SK-N-SH (cell line): ENCODE data around the gene SYCE1L. TPM values are rescaled to one million over a fixed set of nuclear protein-coding genes. Genes with fewer than 3 reads are reported as not detected.
"Not testable (repeated sequence)": the region's sequence is repeated elsewhere in the genome, so short reads cannot be mapped to it uniquely, and the experiment has no call there.

Experiments
- CTCF ChIA-PET: fragments of 300-600, 350-600 bp; formaldehyde crosslinking; extraction: SDS; loops from one replicate; lab custom pipeline; 2021; lab: Yijun Ruan, JAX
- POLR2A ChIA-PET: fragments of 350-600 bp; sonication (Branson Sonifier 250); formaldehyde crosslinking; extraction: SDS; loops from one replicate; lab custom pipeline; 2020; ENCODE audit warnings: antibody characterized with exemption, inconsistent platforms; lab: Yijun Ruan, JAX
- DNase-seq: peaks from one replicate; pipeline ENCODE4 v3.0.0; 2012
- H2AFZ ChIP-seq: fragments of 200-600 bp; sonication (generic); 2 replicates; pipeline ENCODE4 v1.8.1; 2016; ENCODE audit warnings: antibody characterized with exemption, mild to moderate bottlenecking, low read depth
- H3F3A ChIP-seq: fragments of 200-600 bp; sonication (generic); replicated peaks from 2 replicates; pipeline ENCODE3; 2016; ENCODE audit warnings: antibody characterized with exemption, mild to moderate bottlenecking; ENCODE audit not compliant: insufficient read depth
- H3K27ac ChIP-seq, 2 experiments: fragments of 200-500 bp in 1 of 2; fragments of 200-600 bp in 1 of 2; sonication (Bioruptor generic) in 1 of 2; sonication (generic), shearing (Covaris generic) in 1 of 2; 2 replicates each; pipeline versions ENCODE4 v1.5.1 to v1.6.1; 2014 to 2016; ENCODE audit warnings: low read depth in 2 of 2, inconsistent platforms in 1 of 2, low read length in 1 of 2, mild to moderate bottlenecking in 1 of 2, mixed read lengths in 1 of 2
- H3K27me3 ChIP-seq: fragments of 200-600 bp; sonication (generic), shearing (Covaris generic); 2 replicates; pipeline ENCODE4 v1.6.1; 2016; ENCODE audit warnings: mixed run types; ENCODE audit not compliant: insufficient read depth
- H3K36me3 ChIP-seq, 2 experiments: fragments of 200-500 bp in 1 of 2; fragments of 200-600 bp in 1 of 2; sonication (Bioruptor generic) in 1 of 2; sonication (generic) in 1 of 2; replicated peaks in 1 of 2; 2 replicates each; pipeline versions ENCODE3 to v1.5.1; 2014 to 2016; ENCODE audit warnings: low read length in 1 of 2, mild to moderate bottlenecking in 1 of 2; ENCODE audit not compliant: insufficient read depth in 2 of 2, control insufficient read depth in 1 of 2
- H3K4me1 ChIP-seq, 2 experiments: fragments of 200-500 bp in 1 of 2; fragments of 200-600 bp in 1 of 2; sonication (Bioruptor generic) in 1 of 2; sonication (generic), shearing (Covaris generic) in 1 of 2; 2 replicates each; pipeline versions ENCODE4 v1.5.1 to v1.6.1; 2014 to 2016; ENCODE audit warnings: low read depth in 1 of 2, low read length in 1 of 2, mixed run types in 1 of 2; ENCODE audit not compliant: insufficient read depth in 2 of 2, control insufficient read depth in 1 of 2
- H3K4me2 ChIP-seq: fragments of 200-600 bp; sonication (generic), shearing (Covaris generic); 2 replicates; pipeline ENCODE4 v1.6.1; 2017; ENCODE audit warnings: mixed run types
- H3K4me3 ChIP-seq, 2 experiments: fragments of 200-500 bp in 1 of 2; fragments of 200-600 bp in 1 of 2; sonication (Bioruptor generic) in 1 of 2; sonication (generic), shearing (Covaris generic) in 1 of 2; 2 replicates each; pipeline versions ENCODE4 v1.5.1 to v1.8.1; 2014 to 2016; ENCODE audit warnings: low read depth in 2 of 2, inconsistent platforms in 1 of 2, low read length in 1 of 2, mild to moderate bottlenecking in 1 of 2, mixed read lengths in 1 of 2, moderate library complexity in 1 of 2
- H3K79me2 ChIP-seq: fragments of 200-600 bp; sonication (generic); 2 replicates; pipeline ENCODE4 v1.8.1; 2017; ENCODE audit warnings: mild to moderate bottlenecking; ENCODE audit not compliant: insufficient read depth
- H3K9ac ChIP-seq: fragments of 200-600 bp; sonication (generic); 2 replicates; pipeline ENCODE4 v1.6.1; 2017; ENCODE audit warnings: mixed run types
- H3K9me2 ChIP-seq: fragments of 200-600 bp; sonication (generic); 2 replicates; pipeline ENCODE4 v1.6.1; 2017; ENCODE audit warnings: mixed run types
- H3K9me3 ChIP-seq: fragments of 200-600 bp; sonication (generic); 2 replicates; pipeline ENCODE4 v1.6.1; 2017; ENCODE audit warnings: mixed run types, mild to moderate bottlenecking, moderate library complexity
- H4K20me1 ChIP-seq: fragments of 200-600 bp; sonication (generic); 2 replicates; pipeline ENCODE4 v1.6.1; 2017; ENCODE audit warnings: mild to moderate bottlenecking, mixed run types; ENCODE audit not compliant: insufficient read depth
- CHD2 ChIP-seq: fragments of 150-350 bp; IDR thresholded peaks from 2 replicates; pipeline ENCODE4 v1.6.1; 2018; ENCODE audit warnings: low read length; ENCODE audit not compliant: partially characterized antibody
- GABPA ChIP-seq: IDR thresholded peaks from 2 replicates; pipeline ENCODE4 v1.4.0; 2012; ENCODE audit warnings: low read depth, mild to moderate bottlenecking
- GATA2 ChIP-seq: sonication (generic); formaldehyde crosslinking; IDR thresholded peaks from 2 replicates; pipeline ENCODE4 v1.5.0; 2020; ENCODE audit warnings: mild to moderate bottlenecking, missing genetic modification reagents
- JUND ChIP-seq: IDR thresholded peaks from 2 replicates; pipeline ENCODE4 v1.4.0; 2012
- MEF2A ChIP-seq: IDR thresholded peaks from 2 replicates; pipeline ENCODE4 v1.4.0; 2012; ENCODE audit warnings: low read depth, borderline replicate concordance
- NFIC ChIP-seq: IDR thresholded peaks from 2 replicates; pipeline ENCODE4 v1.4.0; 2012; ENCODE audit warnings: borderline replicate concordance
- POLR2AphosphoS5 ChIP-seq: IDR thresholded peaks from 2 replicates; pipeline ENCODE4 v1.6.1; 2012; ENCODE audit warnings: low read depth, low read length
- WGBS: methylation state at CpG from one replicate; pipeline ENCODE4 v1.1.6; 2017; ENCODE audit warnings: low lambda C conversion rate; 5-methylcytosine and 5-hydroxymethylcytosine counted together
- polyA plus RNA-seq, 3 experiments: library from polyadenylated mRNA; depleted of rRNA; stranded (reverse); fragments of >200 nt; gene quantifications; 2 replicates each; pipeline ENCODE4 v1.2.3, GENCODE V29; 2012
- TF ChIP-seq, protein P1 (sequence below): IDR thresholded peaks from 2 replicates; pipeline ENCODE4; 2012
- TF ChIP-seq, protein P2 (sequence below): IDR thresholded peaks from 2 replicates; pipeline ENCODE4 v1.6.1; 2012; ENCODE audit warnings: mild to moderate bottlenecking, low read depth, low read length, moderate library complexity

The SYCE1L gene
- polyA plus RNA-seq, 1 of the 3 experiments (the other 2 are of a cell fraction): 3.5 TPM

DNA sequence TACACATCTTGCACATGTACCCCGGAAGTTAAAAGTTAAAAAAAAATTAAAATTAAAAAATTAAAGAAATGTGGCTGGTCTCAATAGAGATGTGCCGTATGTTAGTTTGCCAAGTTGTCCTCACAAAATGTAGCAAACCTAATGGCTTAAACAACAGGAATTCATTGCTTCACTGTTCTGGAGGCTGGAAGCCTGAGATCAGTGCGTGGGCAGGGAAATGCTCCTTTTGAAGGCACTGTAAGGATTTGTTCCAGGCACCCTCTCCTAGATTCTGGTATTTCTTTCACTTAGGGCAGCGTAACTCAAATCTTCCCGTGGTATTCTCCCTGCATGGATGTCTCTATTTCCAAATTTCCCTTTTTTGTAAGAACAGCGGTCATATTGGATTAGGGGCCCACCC lies 40.9 kb upstream of the SYCE1L start:
- peaks cover 0 to 2% of the 10 kb centered on the region in 2 experiments; a peak in 1 of 4 replicates for H3K4me1 ChIP-seq
- no peak for DNase-seq
- ChIA-PET POLR2A (no interaction called here), CTCF (no interaction called here)
- no peaks in the 10 kb centered on the region for H3K79me2 ChIP-seq
- no peaks in the 10 kb centered on the region for H4K20me1 ChIP-seq
- H3K27ac ChIP-seq: no peak overlapping the region
- WGBS: 56% methylated on average over 6 of the region's 6 CpGs
- H3K9me3 ChIP-seq: no peaks in the 10 kb centered on the region
- H3K4me2 ChIP-seq: no peak overlapping the region
- H3K36me3 ChIP-seq: no peaks in the 10 kb centered on the region
- H3K9me2 ChIP-seq: no peaks in the 10 kb centered on the region
- no peak for TF ChIP-seq GATA2 (CRISPR knock-in tag)
- TF ChIP-seq CHD2: no peak
- TF ChIP-seq POLR2AphosphoS5: no peak
- no peak for TF ChIP-seq GABPA
- no peak for TF ChIP-seq JUND
- TF ChIP-seq, protein P1, sequence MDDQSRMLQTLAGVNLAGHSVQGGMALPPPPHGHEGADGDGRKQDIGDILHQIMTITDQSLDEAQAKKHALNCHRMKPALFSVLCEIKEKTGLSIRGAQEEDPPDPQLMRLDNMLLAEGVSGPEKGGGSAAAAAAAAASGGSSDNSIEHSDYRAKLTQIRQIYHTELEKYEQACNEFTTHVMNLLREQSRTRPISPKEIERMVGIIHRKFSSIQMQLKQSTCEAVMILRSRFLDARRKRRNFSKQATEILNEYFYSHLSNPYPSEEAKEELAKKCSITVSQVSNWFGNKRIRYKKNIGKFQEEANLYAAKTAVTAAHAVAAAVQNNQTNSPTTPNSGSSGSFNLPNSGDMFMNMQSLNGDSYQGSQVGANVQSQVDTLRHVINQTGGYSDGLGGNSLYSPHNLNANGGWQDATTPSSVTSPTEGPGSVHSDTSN: no peak
- TF ChIP-seq, all 33 proteins: peak for 0
- Histone ChIP-seq H3K4me3 (no peak overlapping the region), H3K9ac (no peak overlapping the region), H3F3A (no peaks in the 10 kb centered on the region), H2AFZ (no peak overlapping the region), H3K27me3 (no peaks in the 10 kb centered on the region)

DNA sequence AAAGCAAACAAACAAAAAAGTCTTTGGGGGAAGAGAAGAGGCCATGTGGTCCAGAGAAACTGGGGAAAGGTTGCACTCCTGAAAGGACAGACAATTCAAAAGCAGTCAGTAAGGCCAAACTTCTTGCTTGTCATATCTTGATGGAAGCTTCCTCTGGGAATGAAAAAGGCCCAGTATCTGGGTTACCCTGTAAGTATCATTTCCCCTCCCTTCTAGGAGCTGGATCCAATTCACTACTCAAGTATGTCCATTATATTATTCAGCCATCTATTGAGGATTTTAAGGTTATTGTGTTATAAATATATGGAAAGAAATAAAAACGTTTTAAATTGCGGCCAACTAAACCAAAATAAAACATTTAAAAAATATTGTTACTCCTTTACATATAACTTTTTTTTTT lies 34.2 kb upstream of the SYCE1L start:
- CTCF ChIA-PET: no interaction called here

DNA sequence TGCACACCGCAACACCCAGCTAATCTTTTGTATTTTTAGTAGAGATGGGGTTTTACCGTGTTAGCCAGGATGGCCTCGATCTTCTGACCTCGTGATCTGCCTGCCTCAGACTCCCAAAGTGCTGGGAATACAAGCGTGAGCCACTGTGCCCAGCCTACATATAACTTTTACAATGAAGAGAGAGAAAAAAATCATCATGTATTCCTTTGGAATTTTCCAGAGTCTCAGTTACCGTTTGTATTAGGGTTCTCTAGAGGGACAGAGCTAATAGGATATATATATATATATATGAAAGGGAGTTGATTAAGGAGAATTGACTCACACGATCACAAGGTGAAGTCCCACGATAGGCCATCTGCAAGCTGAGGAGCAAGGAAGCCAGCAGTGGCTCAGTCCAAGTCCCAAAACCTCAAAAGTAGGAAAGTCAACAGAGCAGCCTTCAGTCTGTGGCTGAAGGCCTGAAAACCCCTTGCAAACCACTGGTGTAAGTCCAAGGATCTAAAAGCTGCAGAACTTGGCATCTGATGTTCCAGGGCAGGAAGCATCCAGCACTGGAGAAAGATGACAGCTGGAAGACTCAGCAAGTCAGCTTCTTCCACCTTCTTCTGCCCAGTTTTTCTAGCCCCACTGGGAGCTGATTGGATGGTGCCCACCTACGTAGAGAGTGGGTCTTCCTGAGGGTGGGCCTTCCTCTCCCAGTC lies 33.5 kb upstream of the SYCE1L start:
- H3K79me2 ChIP-seq, H3K4me3 ChIP-seq, H4K20me1 ChIP-seq, H2AFZ ChIP-seq, POLR2A ChIA-PET, H3K4me1 ChIP-seq, H3K9ac ChIP-seq, H3K4me2 ChIP-seq, H3K9me3 ChIP-seq, H3K27me3 ChIP-seq, H3K9me2 ChIP-seq, H3K27ac ChIP-seq, CTCF ChIA-PET, DNase-seq, H3K36me3 ChIP-seq, H3F3A ChIP-seq: not testable (repeated sequence)
- 35% methylated on average over 9 of the region's 9 CpGs for WGBS

More for the DNA sequence above, 34.2 kb upstream of the SYCE1L start:
- POLR2A ChIA-PET: no interaction called here
- Histone ChIP-seq H3K36me3 (no peaks in the 10 kb centered on the region), H3K4me1 (peaks cover 0 to 2% of the 10 kb centered on the region in 2 experiments; a peak in 1 of 4 replicates), H3K79me2 (no peaks in the 10 kb centered on the region), H3K27me3 (no peaks in the 10 kb centered on the region), H2AFZ (no peak overlapping the region), H3K4me2 (no peak overlapping the region), H4K20me1 (no peaks in the 10 kb centered on the region), H3K9me3 (no peaks in the 10 kb centered on the region), H3K27ac (no peak overlapping the region), H3F3A (no peaks in the 10 kb centered on the region), H3K9ac (no peak overlapping the region), H3K4me3 (no peak overlapping the region), H3K9me2 (no peaks in the 10 kb centered on the region)
- no peak for DNase-seq
- 34% methylated on average over 2 of the region's 2 CpGs for WGBS
- TF ChIP-seq, protein P2, sequence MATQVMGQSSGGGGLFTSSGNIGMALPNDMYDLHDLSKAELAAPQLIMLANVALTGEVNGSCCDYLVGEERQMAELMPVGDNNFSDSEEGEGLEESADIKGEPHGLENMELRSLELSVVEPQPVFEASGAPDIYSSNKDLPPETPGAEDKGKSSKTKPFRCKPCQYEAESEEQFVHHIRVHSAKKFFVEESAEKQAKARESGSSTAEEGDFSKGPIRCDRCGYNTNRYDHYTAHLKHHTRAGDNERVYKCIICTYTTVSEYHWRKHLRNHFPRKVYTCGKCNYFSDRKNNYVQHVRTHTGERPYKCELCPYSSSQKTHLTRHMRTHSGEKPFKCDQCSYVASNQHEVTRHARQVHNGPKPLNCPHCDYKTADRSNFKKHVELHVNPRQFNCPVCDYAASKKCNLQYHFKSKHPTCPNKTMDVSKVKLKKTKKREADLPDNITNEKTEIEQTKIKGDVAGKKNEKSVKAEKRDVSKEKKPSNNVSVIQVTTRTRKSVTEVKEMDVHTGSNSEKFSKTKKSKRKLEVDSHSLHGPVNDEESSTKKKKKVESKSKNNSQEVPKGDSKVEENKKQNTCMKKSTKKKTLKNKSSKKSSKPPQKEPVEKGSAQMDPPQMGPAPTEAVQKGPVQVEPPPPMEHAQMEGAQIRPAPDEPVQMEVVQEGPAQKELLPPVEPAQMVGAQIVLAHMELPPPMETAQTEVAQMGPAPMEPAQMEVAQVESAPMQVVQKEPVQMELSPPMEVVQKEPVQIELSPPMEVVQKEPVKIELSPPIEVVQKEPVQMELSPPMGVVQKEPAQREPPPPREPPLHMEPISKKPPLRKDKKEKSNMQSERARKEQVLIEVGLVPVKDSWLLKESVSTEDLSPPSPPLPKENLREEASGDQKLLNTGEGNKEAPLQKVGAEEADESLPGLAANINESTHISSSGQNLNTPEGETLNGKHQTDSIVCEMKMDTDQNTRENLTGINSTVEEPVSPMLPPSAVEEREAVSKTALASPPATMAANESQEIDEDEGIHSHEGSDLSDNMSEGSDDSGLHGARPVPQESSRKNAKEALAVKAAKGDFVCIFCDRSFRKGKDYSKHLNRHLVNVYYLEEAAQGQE: no peak
- TF ChIP-seq MEF2A: no peak
- TF ChIP-seq GABPA: no peak
- TF ChIP-seq NFIC: no peak
